Stimulated activated CD4-positive, alpha-beta T cell treated with anti-CD3 and anti-CD28 coated beads, Interleukin-1b, Interleukin-23, amount 100 ng/mL, for 24 hours (primary cell): ENCODE data around the gene ZSWIM6.

ENCODE experiments used
- DNase-seq, 4 experiments: peaks; one replicate each; pipeline ENCODE4 v3.0.0-alpha.2; 2020; ENCODE audit warnings: low read depth in 4 of 4, low spot score in 1 of 4

The ZSWIM6 gene

GRCh38 chr5:61586096-61587084 is 254.3 kb downstream of the ZSWIM6 start:
- DNase-seq: no peak

DNA sequence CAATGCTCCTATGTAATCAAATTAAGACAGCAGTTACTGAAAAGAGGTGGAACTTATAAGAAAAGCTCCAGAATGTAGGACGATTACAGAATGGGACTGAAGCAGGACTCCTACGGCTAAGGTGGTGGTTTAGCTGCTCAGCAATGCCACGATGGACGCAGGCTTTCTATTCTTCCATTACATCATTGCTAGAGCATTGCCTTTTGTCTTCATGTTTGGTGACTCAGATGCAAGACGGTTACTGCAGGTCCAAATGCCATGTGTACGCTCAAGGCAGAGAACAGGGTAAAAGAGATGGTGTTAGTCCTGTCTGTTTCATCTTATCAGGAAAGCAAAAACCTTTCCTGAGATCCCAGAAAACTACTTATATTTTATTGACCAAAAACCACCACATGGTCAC is 255.1 kb downstream of the ZSWIM6 start:
- DNase-seq: no peak

- DNase-seq: no peak
These were observed 256.2 kb downstream of the ZSWIM6 start for GRCh38 chr5:61588216-61588615.

GRCh38 chr5:61589946-61590345 is 257.9 kb downstream of the ZSWIM6 start:
- DNase-seq: no peak

- DNase-seq: no peak
These were observed 258.4 kb downstream of the ZSWIM6 start for GRCh38 chr5:61590473-61590872.

- DNase-seq: no peak
These were observed 259.8 kb downstream of the ZSWIM6 start for GRCh38 chr5:61591859-61592258.

- no peak for DNase-seq
These were observed 263.4 kb downstream of the ZSWIM6 start for GRCh38 chr5:61595426-61595825.
